PC-3 (cell line): ENCODE results near the gene CHST8.

Experiments
- EZH2 ChIP-seq: fragments of 300-600 bp; sonication (generic); IDR thresholded peaks from one replicate; pipeline ENCODE4 v1.6.1; 2017; ENCODE audit warnings: antibody characterized with exemption, mild to moderate bottlenecking, low read length; ENCODE audit not compliant: unreplicated experiment
- TF ChIP-seq, protein P1 (sequence below): fragments of 300-600 bp; sonication (generic); conservative IDR thresholded peaks from 2 replicates; pipeline ENCODE4 v1.5.1; 2017; ENCODE audit warnings: antibody characterized with exemption, low read depth, mild to moderate bottlenecking, low read length

DNA sequence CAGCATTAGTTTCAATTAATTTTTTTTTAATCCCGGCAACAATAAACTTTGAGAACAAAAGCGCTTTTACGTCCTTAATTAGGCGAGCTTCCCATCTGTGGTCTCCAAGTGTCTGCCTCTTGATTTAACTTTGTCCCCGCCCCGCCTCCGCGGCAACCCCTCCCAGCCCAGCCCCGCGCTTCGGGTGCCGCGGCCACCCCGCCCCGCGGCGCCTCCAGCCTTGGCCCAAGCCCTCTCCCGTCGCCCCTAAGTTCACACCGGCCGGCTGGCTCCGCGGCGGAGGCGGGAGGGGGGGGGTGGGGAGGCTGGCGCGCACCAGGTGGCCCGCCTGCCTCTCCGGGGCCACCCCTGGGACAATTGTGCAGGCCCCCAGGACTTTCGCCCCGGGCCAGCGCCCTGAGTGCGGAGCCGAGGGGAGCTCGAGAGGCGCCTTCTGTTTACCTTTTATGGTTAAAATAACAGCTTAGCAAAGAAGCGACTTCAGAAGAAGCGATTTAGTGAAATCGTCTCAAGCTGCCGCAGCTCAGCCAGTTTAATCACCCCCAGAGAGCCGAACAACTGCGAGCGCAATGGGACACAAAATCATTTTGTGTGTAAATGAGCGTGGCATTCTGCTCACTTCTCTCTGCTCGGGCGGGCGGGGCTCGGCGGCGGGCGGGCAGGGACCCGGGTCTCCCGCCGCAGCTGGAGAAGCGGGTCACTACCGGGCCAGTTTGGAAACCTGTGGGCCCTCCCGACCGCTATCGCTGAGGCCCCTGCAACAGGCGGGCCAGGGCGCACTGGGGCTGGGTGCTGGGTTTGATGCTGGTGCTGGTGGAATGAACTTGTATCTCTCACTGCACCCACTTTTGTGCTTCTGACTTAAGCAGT, 176.3 kb downstream of the CHST8 start:
- TF ChIP-seq, protein P1, sequence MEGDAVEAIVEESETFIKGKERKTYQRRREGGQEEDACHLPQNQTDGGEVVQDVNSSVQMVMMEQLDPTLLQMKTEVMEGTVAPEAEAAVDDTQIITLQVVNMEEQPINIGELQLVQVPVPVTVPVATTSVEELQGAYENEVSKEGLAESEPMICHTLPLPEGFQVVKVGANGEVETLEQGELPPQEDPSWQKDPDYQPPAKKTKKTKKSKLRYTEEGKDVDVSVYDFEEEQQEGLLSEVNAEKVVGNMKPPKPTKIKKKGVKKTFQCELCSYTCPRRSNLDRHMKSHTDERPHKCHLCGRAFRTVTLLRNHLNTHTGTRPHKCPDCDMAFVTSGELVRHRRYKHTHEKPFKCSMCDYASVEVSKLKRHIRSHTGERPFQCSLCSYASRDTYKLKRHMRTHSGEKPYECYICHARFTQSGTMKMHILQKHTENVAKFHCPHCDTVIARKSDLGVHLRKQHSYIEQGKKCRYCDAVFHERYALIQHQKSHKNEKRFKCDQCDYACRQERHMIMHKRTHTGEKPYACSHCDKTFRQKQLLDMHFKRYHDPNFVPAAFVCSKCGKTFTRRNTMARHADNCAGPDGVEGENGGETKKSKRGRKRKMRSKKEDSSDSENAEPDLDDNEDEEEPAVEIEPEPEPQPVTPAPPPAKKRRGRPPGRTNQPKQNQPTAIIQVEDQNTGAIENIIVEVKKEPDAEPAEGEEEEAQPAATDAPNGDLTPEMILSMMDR, result no peak
- no peak for TF ChIP-seq EZH2
